ENCODE data around the gene SPTBN2. TPM values are rescaled to one million over a fixed set of nuclear protein-coding genes. Genes with fewer than 3 reads are reported as not detected.

The SPTBN2 gene
- total RNA-seq, 1 experiment from 2014 or later: 40.7 TPM

- DNase-seq (ENCODE audit: low spot score) (no peak), ATAC-seq (no peak)
- H3K27ac Mint-ChIP-seq: no peak overlapping the region
- H3K4me1 Mint-ChIP-seq: no peaks in the 10 kb centered on the region
- no peaks in the 10 kb centered on the region for H3K9me3 Mint-ChIP-seq
- TF ChIP-seq ZNF396 (CRISPR knock-in tag; IDR thresholded peaks at IDR 0.05; ENCODE audit: borderline replicate concordance) (no peak), HMGXB4 (CRISPR knock-in tag; IDR thresholded peaks at IDR 0.05) (no peak), IRF1 (CRISPR knock-in tag; IDR thresholded peaks at IDR 0.05) (no peak), USF1 (CRISPR knock-in tag; IDR thresholded peaks at IDR 0.05) (no peak), HMGA2 (CRISPR knock-in tag; IDR thresholded peaks at IDR 0.05) (no peak), ARID4B (CRISPR knock-in tag; IDR thresholded peaks at IDR 0.05; ENCODE audit: borderline replicate concordance) (no peak), CDX4 (CRISPR knock-in tag; IDR thresholded peaks at IDR 0.05; ENCODE audit: borderline replicate concordance) (no peak), NFATC4 (CRISPR knock-in tag; IDR thresholded peaks at IDR 0.05) (no peak), SMAD3 (CRISPR knock-in tag; IDR thresholded peaks at IDR 0.05; ENCODE audit: borderline replicate concordance) (no peak), ZBTB21 (CRISPR knock-in tag; IDR thresholded peaks at IDR 0.05; ENCODE audit: borderline replicate concordance) (no peak), FOXJ3 (CRISPR knock-in tag; IDR thresholded peaks at IDR 0.05; ENCODE audit: borderline replicate concordance) (no peak), TP53 (CRISPR knock-in tag; IDR thresholded peaks at IDR 0.05) (no peak), ETV6 (CRISPR knock-in tag; IDR thresholded peaks at IDR 0.05) (no peak), ZNF281 (CRISPR knock-in tag; IDR thresholded peaks at IDR 0.05) (no peak), PRDM15 (CRISPR knock-in tag; IDR thresholded peaks at IDR 0.05) (no peak), MLX (CRISPR knock-in tag; IDR thresholded peaks at IDR 0.05) (no peak), ATF6 (CRISPR knock-in tag; IDR thresholded peaks at IDR 0.05) (no peak)
- no peak overlapping the region for H3K4me3 Mint-ChIP-seq
- peaks cover 3% of the 10 kb centered on the region; the same call in 1 of the 2 replicates for H3K36me3 Mint-ChIP-seq
- H3K27me3 Mint-ChIP-seq (ENCODE audit: low read depth): no peaks in the 10 kb centered on the region
- ChIA-PET CTCF (no interaction called here), POLR2A (no interaction called here)
Observed at GRCh38 chr11:66762088-66762487, 33.1 kb upstream of the SPTBN2 start.

All from WTC11 (cell line).